ENCODE measurements around the gene HEXD. TPM values are rescaled to one million over a fixed set of nuclear protein-coding genes. Genes with fewer than 3 reads are reported as not detected.
A peak's percentile ranks its signal among the peaks of the same experiment; 100 is the strongest.
"Not testable (repeated sequence)": the region's sequence is repeated elsewhere in the genome, so short reads cannot be mapped to it uniquely, and the experiment has no call there.

The HEXD gene
- total RNA-seq, 1 donor from 2014 or later, result 90.4 TPM

GRCh38 chr17:82458885-82459424 lies 40.8 kb downstream of the HEXD start:
- peak overlapping the region; percentile 100 for H3K27ac ChIP-seq
- DNase-seq (ENCODE audit: extremely low spot score in 2 of 2), result peak in 1 of 2 donors; percentile 87
- H3K9me3 ChIP-seq, result no peaks in the 10 kb centered on the region
- H3K4me1 ChIP-seq, result peaks cover 19% of the 10 kb centered on the region
- H3K27me3 ChIP-seq, result no peaks in the 10 kb centered on the region
- peak overlapping the region; percentile 56 to 94 for H3K4me3 ChIP-seq
- TF ChIP-seq CTCF (IDR thresholded peaks at IDR 0.05), result no peak
- no peak for TF ChIP-seq POLR2A (IDR thresholded peaks at IDR 0.05)
- no peak for TF ChIP-seq POLR2AphosphoS5 (IDR thresholded peaks at IDR 0.05; ENCODE audit: insufficient read depth in 1 of 2, low read depth in 1 of 2)
- intact Hi-C loops (cut with DNase I), result loop anchor here (5.0 kb wide), 1 partner anchor 38 kb away; no protein-coding TSS in a partner anchor
- peaks cover 0 to 13% of the 10 kb centered on the region in 2 donors for H3K36me3 ChIP-seq

GRCh38 chr17:82459936-82460335 lies 41.8 kb downstream of the HEXD start:
- not testable (repeated sequence) for DNase-seq (ENCODE audit: extremely low spot score in 2 of 2); H3K27me3 ChIP-seq; H3K27ac ChIP-seq; H3K4me3 ChIP-seq; H3K9me3 ChIP-seq
- intact Hi-C loops (cut with DNase I), result loop anchor here (5.0 kb wide), 1 partner anchor 37 kb away; no protein-coding TSS in a partner anchor
- H3K36me3 ChIP-seq, result peaks cover 0 to 22% of the 10 kb centered on the region in 2 donors
- H3K4me1 ChIP-seq, result peaks cover 19% of the 10 kb centered on the region

- Histone ChIP-seq H3K36me3 (peaks cover 0 to 36% of the 10 kb centered on the region in 2 donors), H3K27ac (no peak overlapping the region), H3K9me3 (no peaks in the 10 kb centered on the region), H3K27me3 (no peaks in the 10 kb centered on the region), H3K4me1 (peaks cover 18% of the 10 kb centered on the region), H3K4me3 (no peak overlapping the region)
- intact Hi-C loops (cut with DNase I), result no loop called here
- peak in 1 of 2 donors; percentile 72 for DNase-seq (ENCODE audit: extremely low spot score in 2 of 2)
- TF ChIP-seq POLR2A (IDR thresholded peaks at IDR 0.05) (no peak), POLR2AphosphoS5 (IDR thresholded peaks at IDR 0.05; ENCODE audit: insufficient read depth in 1 of 2, low read depth in 1 of 2) (no peak), CTCF (IDR thresholded peaks at IDR 0.05) (no peak)
Observed at GRCh38 chr17:82461827-82462524, 43.8 kb downstream of the HEXD start.

GRCh38 chr17:82463391-82463790 lies 45.2 kb downstream of the HEXD start:
- Histone ChIP-seq H3K27ac (no peak overlapping the region), H3K36me3 (peaks cover 0 to 43% of the 10 kb centered on the region in 2 donors), H3K9me3 (no peaks in the 10 kb centered on the region), H3K4me1 (peaks cover 10% of the 10 kb centered on the region), H3K27me3 (no peaks in the 10 kb centered on the region), H3K4me3 (no peak overlapping the region)
- peak in 1 of 2 donors; percentile 82 for DNase-seq (ENCODE audit: extremely low spot score in 2 of 2)
- TF ChIP-seq CTCF (IDR thresholded peaks at IDR 0.05), result no peak
- TF ChIP-seq POLR2AphosphoS5 (IDR thresholded peaks at IDR 0.05; ENCODE audit: insufficient read depth in 1 of 2, low read depth in 1 of 2), result no peak
- no peak for TF ChIP-seq POLR2A (IDR thresholded peaks at IDR 0.05)
- intact Hi-C loops (cut with DNase I), result no loop called here

- Histone ChIP-seq H3K27me3 (no peaks in the 10 kb centered on the region), H3K9me3 (no peaks in the 10 kb centered on the region), H3K4me1 (peaks cover 8% of the 10 kb centered on the region), H3K4me3 (no peak overlapping the region), H3K27ac (no peak overlapping the region), H3K36me3 (peaks cover 0 to 50% of the 10 kb centered on the region in 2 donors)
- intact Hi-C loops (cut with DNase I), result no loop called here
- DNase-seq (ENCODE audit: extremely low spot score in 2 of 2), result peak in 1 of 2 donors; percentile 74
- no peak for TF ChIP-seq POLR2AphosphoS5 (IDR thresholded peaks at IDR 0.05; ENCODE audit: insufficient read depth in 1 of 2, low read depth in 1 of 2)
- TF ChIP-seq CTCF (IDR thresholded peaks at IDR 0.05), result no peak
- no peak for TF ChIP-seq POLR2A (IDR thresholded peaks at IDR 0.05)
Observed at GRCh38 chr17:82463925-82464566, 45.9 kb downstream of the HEXD start.

Measured in vagina (tissue), 2 donors.